Umbilical cord (tissue), 2 donors: ENCODE results near the gene QARS1. TPM values are rescaled to one million over a fixed set of nuclear protein-coding genes. Genes with fewer than 3 reads are reported as not detected.

ENCODE experiments used
- DNase-seq: peaks from one replicate; pipeline ENCODE4 v3.0.0-alpha.2; 2015; ENCODE audit warnings: low spot score
- total RNA-seq: library from RNA; depleted of rRNA; stranded (reverse); fragments of >200 nt; gene quantifications from one replicate; pipeline ENCODE4 v1.2.3, GENCODE V29; 2014; ENCODE audit warnings: low replicate concordance; ENCODE audit not compliant: insufficient read depth

QARS1 gene
- total RNA-seq, 1 donor from 2014 or later, result 283 TPM

GRCh38 chr3:49054344-49054862 is 50.2 kb downstream of the QARS1 start:
- DNase-seq, result no peak

- no peak for DNase-seq
These were observed 51.0 kb downstream of the QARS1 start for GRCh38 chr3:49053543-49053942.

Other genes starting within 250 kb of the QARS1 start
- gene SLC25A20, start 205.9 kb downstream of the QARS1 start, total RNA-seq, result 7.2 TPM
- 115 TPM for gene ARIH2, start 185.9 kb downstream of the QARS1 start, total RNA-seq
- gene P4HTM, start 114.5 kb downstream of the QARS1 start, total RNA-seq, result 53.0 TPM
- gene WDR6, start 97.4 kb downstream of the QARS1 start, total RNA-seq, result 31.3 TPM
- 15.2 TPM for gene DALRD3, start 86.2 kb downstream of the QARS1 start, total RNA-seq
- 28.2 TPM for gene NDUFAF3, start 82.6 kb downstream of the QARS1 start, total RNA-seq
- gene IMPDH2, start 75.4 kb downstream of the QARS1 start, total RNA-seq, result 181 TPM
- gene QRICH1, start 10.7 kb downstream of the QARS1 start, total RNA-seq, result 49.4 TPM
- 48.9 TPM for gene USP19, start 16.1 kb upstream of the QARS1 start, total RNA-seq
- 753 TPM for gene LAMB2, start 28.3 kb upstream of the QARS1 start, total RNA-seq
- 7.0 TPM for gene CCDC71, start 61.6 kb upstream of the QARS1 start, total RNA-seq
- 30.8 TPM for gene KLHDC8B, start 66.8 kb upstream of the QARS1 start, total RNA-seq
- 0.72 TPM for gene C3orf62, start 172.5 kb upstream of the QARS1 start, total RNA-seq
- gene USP4, start 235.3 kb upstream of the QARS1 start, total RNA-seq, result 14.4 TPM